ENCODE measurements around the gene HSPA1L.
"Not testable (repeated sequence)": the region's sequence is repeated elsewhere in the genome, so short reads cannot be mapped to it uniquely, and the experiment has no call there.

GRCh38 chr6:31808599-31808998 is 6.5 kb downstream of the HSPA1L start:
- TF ChIP-seq CTCF (conservative IDR thresholded peaks at IDR 0.05; ENCODE audit: low read depth, low read length); EZH2 (IDR thresholded peaks at IDR 0.05; ENCODE audit: borderline replicate concordance, low read depth, low read length, poor library complexity, severe bottlenecking): not testable (repeated sequence)
